ENCODE data around the gene SMAD6.

DNA sequence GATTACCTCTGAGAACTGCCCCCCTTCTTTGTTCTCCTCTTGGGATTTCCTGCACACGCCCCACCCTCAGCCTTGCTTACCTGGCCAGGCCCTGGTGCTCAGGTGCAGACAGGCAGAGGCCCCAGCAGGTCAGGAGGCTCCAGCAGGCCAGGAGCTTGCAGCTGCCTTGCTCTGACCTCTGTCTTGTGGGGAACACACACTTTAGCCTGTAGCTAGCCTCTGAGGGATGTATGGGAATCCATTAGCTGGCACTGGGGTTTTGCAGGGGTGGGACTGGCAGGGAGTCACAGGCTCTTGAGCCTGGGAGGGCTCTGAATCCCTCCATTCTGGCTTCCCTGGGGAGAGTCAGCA, 2.7 kb downstream of the SMAD6 start:
- TF ChIP-seq, protein P1, sequence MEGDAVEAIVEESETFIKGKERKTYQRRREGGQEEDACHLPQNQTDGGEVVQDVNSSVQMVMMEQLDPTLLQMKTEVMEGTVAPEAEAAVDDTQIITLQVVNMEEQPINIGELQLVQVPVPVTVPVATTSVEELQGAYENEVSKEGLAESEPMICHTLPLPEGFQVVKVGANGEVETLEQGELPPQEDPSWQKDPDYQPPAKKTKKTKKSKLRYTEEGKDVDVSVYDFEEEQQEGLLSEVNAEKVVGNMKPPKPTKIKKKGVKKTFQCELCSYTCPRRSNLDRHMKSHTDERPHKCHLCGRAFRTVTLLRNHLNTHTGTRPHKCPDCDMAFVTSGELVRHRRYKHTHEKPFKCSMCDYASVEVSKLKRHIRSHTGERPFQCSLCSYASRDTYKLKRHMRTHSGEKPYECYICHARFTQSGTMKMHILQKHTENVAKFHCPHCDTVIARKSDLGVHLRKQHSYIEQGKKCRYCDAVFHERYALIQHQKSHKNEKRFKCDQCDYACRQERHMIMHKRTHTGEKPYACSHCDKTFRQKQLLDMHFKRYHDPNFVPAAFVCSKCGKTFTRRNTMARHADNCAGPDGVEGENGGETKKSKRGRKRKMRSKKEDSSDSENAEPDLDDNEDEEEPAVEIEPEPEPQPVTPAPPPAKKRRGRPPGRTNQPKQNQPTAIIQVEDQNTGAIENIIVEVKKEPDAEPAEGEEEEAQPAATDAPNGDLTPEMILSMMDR (IDR thresholded peaks at IDR 0.05; ENCODE audit: insufficient read depth, low read depth, low read length): no peak
- no peak for TF ChIP-seq EZH2 (IDR thresholded peaks at IDR 0.05; ENCODE audit: insufficient read depth, low read length)

All from astrocyte (in vitro differentiated cells and primary cell).